ENCODE measurements around the gene PHETA1. TPM values are rescaled to one million over a fixed set of nuclear protein-coding genes. Genes with fewer than 3 reads are reported as not detected.

Gene PHETA1
- polyA plus RNA-seq, 2 of the 4 experiments (the other 2 are of a cell fraction) = 2.9 to 7.1 TPM

- Histone ChIP-seq H3K9me3 (no peaks in the 10 kb centered on the region), H3K4me2 (peak overlapping the region; percentile 95), H3K4me3 (peak overlapping the region; percentile 63), H3K4me1 (peaks cover 32% of the 10 kb centered on the region), H3K27ac (peak overlapping the region; percentile 83 to 89)
- TF ChIP-seq TP53 (CRISPR knock-in tag; IDR thresholded peaks at IDR 0.05) (no peak), NPAS2 (CRISPR knock-in tag; IDR thresholded peaks at IDR 0.05; ENCODE audit: borderline replicate concordance) (no peak), CHD2 (IDR thresholded peaks at IDR 0.05; ENCODE audit: low read length, partially characterized antibody) (no peak), FOXS1 (CRISPR knock-in tag; IDR thresholded peaks at IDR 0.05) (no peak), NR3C1 (IDR thresholded peaks at IDR 0.05) (no peak), PHF8 (IDR thresholded peaks at IDR 0.05; ENCODE audit: borderline replicate concordance, low read depth) (no peak), MAZ (IDR thresholded peaks at IDR 0.05; ENCODE audit: borderline replicate concordance, low read depth, low read length) (no peak), ZNF302 (CRISPR knock-in tag; IDR thresholded peaks at IDR 0.05) (no peak), EHMT2 (IDR thresholded peaks at IDR 0.05; ENCODE audit: low read depth) (no peak), RFX5 (IDR thresholded peaks at IDR 0.05) (no peak), SREBF2 (IDR thresholded peaks at IDR 0.05) (no peak), HES2 (IDR thresholded peaks at IDR 0.05) (no peak), HMGXB4 (CRISPR knock-in tag; IDR thresholded peaks at IDR 0.05; ENCODE audit: borderline replicate concordance) (no peak), RAD21 (conservative IDR thresholded peaks at IDR 0.05 in 1 of 2, IDR thresholded peaks at IDR 0.05 in 1 of 2) (no peak), SMC3 (IDR thresholded peaks at IDR 0.05) (no peak), REST (IDR thresholded peaks at IDR 0.05) (no peak), PBX3 (IDR thresholded peaks at IDR 0.05) (no peak)
- POLR2A ChIA-PET = no interaction called here
- CTCF ChIA-PET = interaction anchor here (0.6 to 8.6 kb wide), 3 partner anchors 9 to 102 kb away, joined by 3 to 103 read pairs (median 36); no protein-coding TSS in a partner anchor
- DNase-seq (ENCODE audit: low read depth in 1 of 2, low spot score in 1 of 2) (no peak), ATAC-seq (no peak), FAIRE-seq (no peak)
- 72% methylated on average over 23 of the region's 34 CpGs for WGBS (ENCODE audit: missing lambda C conversion rate)
These were observed 37.8 kb upstream of the PHETA1 start for GRCh38 chr12:111406474-111407376.

Measured in A549 (cell line).